GM19035 (cell line): Measurements from ENCODE around the gene PGM3.

ENCODE experiments used
- ATAC-seq: cut with Tn5 transposase; IDR thresholded peaks from one replicate; pipeline ENCODE4 v1.9.1; 2021; ENCODE audit not compliant: unreplicated experiment

The PGM3 gene

GRCh38 chr6:83185096-83185495, 8.0 kb downstream of the PGM3 start:
- ATAC-seq: no peak

GRCh38 chr6:83183082-83183828, 9.8 kb downstream of the PGM3 start:
- ATAC-seq: no peak

GRCh38 chr6:83182114-83182513, 11.0 kb downstream of the PGM3 start:
- no peak for ATAC-seq

GRCh38 chr6:83180426-83180950, 12.6 kb downstream of the PGM3 start:
- no peak for ATAC-seq

GRCh38 chr6:83176246-83176645, 16.8 kb downstream of the PGM3 start:
- ATAC-seq: no peak

GRCh38 chr6:83169511-83169910, 23.6 kb downstream of the PGM3 start:
- no peak for ATAC-seq

- ATAC-seq: no peak
These were observed 24.0 kb downstream of the PGM3 start for GRCh38 chr6:83169106-83169505.

- ATAC-seq: no peak
These were observed 24.5 kb downstream of the PGM3 start for GRCh38 chr6:83168556-83168955.

- no peak for ATAC-seq
These were observed 25.3 kb downstream of the PGM3 start for GRCh38 chr6:83167726-83168278.

- ATAC-seq: no peak
These were observed 32.9 kb downstream of the PGM3 start for GRCh38 chr6:83160167-83160566.

- ATAC-seq: no peak
These were observed 37.3 kb downstream of the PGM3 start for GRCh38 chr6:83155794-83156193.

- no peak for ATAC-seq
These were observed 39.1 kb downstream of the PGM3 start for GRCh38 chr6:83153883-83154521.

GRCh38 chr6:83152913-83153312, 40.2 kb downstream of the PGM3 start:
- no peak for ATAC-seq

GRCh38 chr6:83151114-83151513, 42.0 kb downstream of the PGM3 start:
- no peak for ATAC-seq

- no peak for ATAC-seq
These were observed 54.3 kb downstream of the PGM3 start for GRCh38 chr6:83138758-83139157.

- ATAC-seq: no peak
These were observed 54.8 kb downstream of the PGM3 start for GRCh38 chr6:83138118-83138722.

GRCh38 chr6:83132121-83132520, 60.9 kb downstream of the PGM3 start:
- no peak for ATAC-seq

- no peak for ATAC-seq
These were observed 65.1 kb downstream of the PGM3 start for GRCh38 chr6:83127976-83128375.

- ATAC-seq: no peak
These were observed 65.8 kb downstream of the PGM3 start for GRCh38 chr6:83127258-83127657.

GRCh38 chr6:83126807-83127206, 66.3 kb downstream of the PGM3 start:
- ATAC-seq: no peak

- no peak for ATAC-seq
These were observed 66.8 kb downstream of the PGM3 start for GRCh38 chr6:83126223-83126622.

- no peak for ATAC-seq
These were observed 67.6 kb downstream of the PGM3 start for GRCh38 chr6:83125425-83125824.
